SK-N-SH (cell line): ENCODE data around the gene TUBA8.
"Not testable (repeated sequence)": the region's sequence is repeated elsewhere in the genome, so short reads cannot be mapped to it uniquely, and the experiment has no call there.

Experiments
- EP300 ChIP-seq, 2 experiments: IDR thresholded peaks; 2 replicates each; pipeline versions ENCODE4 v1.4.0 to v1.6.1; 2012; ENCODE audit warnings: borderline replicate concordance in 1 of 2, low read depth in 1 of 2, low read length in 1 of 2
- EZH2phosphoT487 ChIP-seq: fragments of 200-600 bp; sonication (generic); IDR thresholded peaks from 2 replicates; pipeline ENCODE4 v1.6.1; 2017; ENCODE audit warnings: low read depth, mixed run types, mild to moderate bottlenecking, antibody characterized with exemption, moderate library complexity, borderline replicate concordance
- GABPA ChIP-seq: IDR thresholded peaks from 2 replicates; pipeline ENCODE4 v1.4.0; 2012; ENCODE audit warnings: low read depth, mild to moderate bottlenecking
- MXI1 ChIP-seq: IDR thresholded peaks from 2 replicates; pipeline ENCODE4 v1.6.1; 2012; ENCODE audit warnings: mild to moderate bottlenecking, low read depth, low read length, improper control_type of control experiment
- RAD21 ChIP-seq: IDR thresholded peaks from 2 replicates; pipeline ENCODE4 v1.6.1; 2012; ENCODE audit warnings: mild to moderate bottlenecking, low read length
- RFX5 ChIP-seq: IDR thresholded peaks from 2 replicates; pipeline ENCODE4 v1.6.1; 2012; ENCODE audit warnings: mild to moderate bottlenecking, improper control_type of control experiment, low read length
- TAF1 ChIP-seq: IDR thresholded peaks from 2 replicates; pipeline ENCODE4 v1.6.1; 2012; ENCODE audit warnings: low read depth, mild to moderate bottlenecking, low read length, moderate library complexity, borderline replicate concordance
- YY1 ChIP-seq: IDR thresholded peaks from 2 replicates; pipeline ENCODE4 v1.4.0; 2012; ENCODE audit warnings: low read depth, mild to moderate bottlenecking
- TF ChIP-seq, protein P1 (sequence below): fragments of 200-600 bp; sonication (generic); IDR thresholded peaks from 2 replicates; pipeline ENCODE4 v1.6.1; 2017; ENCODE audit warnings: antibody characterized with exemption, mild to moderate bottlenecking, moderate library complexity
- TF ChIP-seq, protein P2 (sequence below): IDR thresholded peaks from 2 replicates; pipeline ENCODE4 v1.4.0; 2012; ENCODE audit warnings: low read depth, borderline replicate concordance
- TF ChIP-seq, protein P3 (sequence below): IDR thresholded peaks from 2 replicates; pipeline ENCODE4 v1.6.1; 2012; ENCODE audit warnings: mild to moderate bottlenecking, low read depth, low read length, moderate library complexity
- TF ChIP-seq, protein P4 (sequence below): fragments of 150-350 bp; IDR thresholded peaks from 2 replicates; pipeline ENCODE4 v1.6.1; 2017; ENCODE audit warnings: antibody characterized with exemption, low read length, low read depth, borderline replicate concordance
- TF ChIP-seq, protein P5 (sequence below): IDR thresholded peaks from 2 replicates; pipeline ENCODE4; 2012

DNA sequence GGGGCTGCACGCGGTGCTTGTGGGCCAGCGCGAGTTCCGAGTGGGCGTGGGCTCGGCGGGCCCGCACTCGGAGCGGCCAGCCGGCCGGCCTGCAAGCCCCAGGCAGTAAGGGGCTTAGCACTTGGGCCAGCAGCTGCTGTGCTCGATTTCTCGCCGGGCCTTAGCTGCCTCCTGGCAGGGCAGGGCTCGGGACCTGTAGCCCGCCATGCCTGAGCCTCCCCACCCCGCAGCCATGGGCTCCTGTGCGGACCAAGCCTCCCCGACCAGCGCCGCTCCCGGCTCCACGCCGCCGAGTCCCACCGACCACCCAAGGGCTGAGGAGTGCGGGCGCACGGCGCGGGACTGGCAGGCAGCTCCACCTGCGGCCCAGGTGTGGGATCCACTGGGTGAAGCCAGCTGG, 44.9 kb downstream of the TUBA8 start:
- not testable (repeated sequence) for TF ChIP-seq EP300 (IDR thresholded peaks at IDR 0.05; ENCODE audit: borderline replicate concordance in 1 of 2, low read depth in 1 of 2, low read length in 1 of 2); GABPA; MXI1; RAD21; YY1; RFX5; TAF1; EZH2phosphoT487
- TF ChIP-seq, protein P1, sequence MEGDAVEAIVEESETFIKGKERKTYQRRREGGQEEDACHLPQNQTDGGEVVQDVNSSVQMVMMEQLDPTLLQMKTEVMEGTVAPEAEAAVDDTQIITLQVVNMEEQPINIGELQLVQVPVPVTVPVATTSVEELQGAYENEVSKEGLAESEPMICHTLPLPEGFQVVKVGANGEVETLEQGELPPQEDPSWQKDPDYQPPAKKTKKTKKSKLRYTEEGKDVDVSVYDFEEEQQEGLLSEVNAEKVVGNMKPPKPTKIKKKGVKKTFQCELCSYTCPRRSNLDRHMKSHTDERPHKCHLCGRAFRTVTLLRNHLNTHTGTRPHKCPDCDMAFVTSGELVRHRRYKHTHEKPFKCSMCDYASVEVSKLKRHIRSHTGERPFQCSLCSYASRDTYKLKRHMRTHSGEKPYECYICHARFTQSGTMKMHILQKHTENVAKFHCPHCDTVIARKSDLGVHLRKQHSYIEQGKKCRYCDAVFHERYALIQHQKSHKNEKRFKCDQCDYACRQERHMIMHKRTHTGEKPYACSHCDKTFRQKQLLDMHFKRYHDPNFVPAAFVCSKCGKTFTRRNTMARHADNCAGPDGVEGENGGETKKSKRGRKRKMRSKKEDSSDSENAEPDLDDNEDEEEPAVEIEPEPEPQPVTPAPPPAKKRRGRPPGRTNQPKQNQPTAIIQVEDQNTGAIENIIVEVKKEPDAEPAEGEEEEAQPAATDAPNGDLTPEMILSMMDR = not testable (repeated sequence)
- TF ChIP-seq, protein P2, sequence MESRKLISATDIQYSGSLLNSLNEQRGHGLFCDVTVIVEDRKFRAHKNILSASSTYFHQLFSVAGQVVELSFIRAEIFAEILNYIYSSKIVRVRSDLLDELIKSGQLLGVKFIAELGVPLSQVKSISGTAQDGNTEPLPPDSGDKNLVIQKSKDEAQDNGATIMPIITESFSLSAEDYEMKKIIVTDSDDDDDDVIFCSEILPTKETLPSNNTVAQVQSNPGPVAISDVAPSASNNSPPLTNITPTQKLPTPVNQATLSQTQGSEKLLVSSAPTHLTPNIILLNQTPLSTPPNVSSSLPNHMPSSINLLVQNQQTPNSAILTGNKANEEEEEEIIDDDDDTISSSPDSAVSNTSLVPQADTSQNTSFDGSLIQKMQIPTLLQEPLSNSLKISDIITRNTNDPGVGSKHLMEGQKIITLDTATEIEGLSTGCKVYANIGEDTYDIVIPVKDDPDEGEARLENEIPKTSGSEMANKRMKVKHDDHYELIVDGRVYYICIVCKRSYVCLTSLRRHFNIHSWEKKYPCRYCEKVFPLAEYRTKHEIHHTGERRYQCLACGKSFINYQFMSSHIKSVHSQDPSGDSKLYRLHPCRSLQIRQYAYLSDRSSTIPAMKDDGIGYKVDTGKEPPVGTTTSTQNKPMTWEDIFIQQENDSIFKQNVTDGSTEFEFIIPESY = not testable (repeated sequence)
- TF ChIP-seq, protein P3, sequence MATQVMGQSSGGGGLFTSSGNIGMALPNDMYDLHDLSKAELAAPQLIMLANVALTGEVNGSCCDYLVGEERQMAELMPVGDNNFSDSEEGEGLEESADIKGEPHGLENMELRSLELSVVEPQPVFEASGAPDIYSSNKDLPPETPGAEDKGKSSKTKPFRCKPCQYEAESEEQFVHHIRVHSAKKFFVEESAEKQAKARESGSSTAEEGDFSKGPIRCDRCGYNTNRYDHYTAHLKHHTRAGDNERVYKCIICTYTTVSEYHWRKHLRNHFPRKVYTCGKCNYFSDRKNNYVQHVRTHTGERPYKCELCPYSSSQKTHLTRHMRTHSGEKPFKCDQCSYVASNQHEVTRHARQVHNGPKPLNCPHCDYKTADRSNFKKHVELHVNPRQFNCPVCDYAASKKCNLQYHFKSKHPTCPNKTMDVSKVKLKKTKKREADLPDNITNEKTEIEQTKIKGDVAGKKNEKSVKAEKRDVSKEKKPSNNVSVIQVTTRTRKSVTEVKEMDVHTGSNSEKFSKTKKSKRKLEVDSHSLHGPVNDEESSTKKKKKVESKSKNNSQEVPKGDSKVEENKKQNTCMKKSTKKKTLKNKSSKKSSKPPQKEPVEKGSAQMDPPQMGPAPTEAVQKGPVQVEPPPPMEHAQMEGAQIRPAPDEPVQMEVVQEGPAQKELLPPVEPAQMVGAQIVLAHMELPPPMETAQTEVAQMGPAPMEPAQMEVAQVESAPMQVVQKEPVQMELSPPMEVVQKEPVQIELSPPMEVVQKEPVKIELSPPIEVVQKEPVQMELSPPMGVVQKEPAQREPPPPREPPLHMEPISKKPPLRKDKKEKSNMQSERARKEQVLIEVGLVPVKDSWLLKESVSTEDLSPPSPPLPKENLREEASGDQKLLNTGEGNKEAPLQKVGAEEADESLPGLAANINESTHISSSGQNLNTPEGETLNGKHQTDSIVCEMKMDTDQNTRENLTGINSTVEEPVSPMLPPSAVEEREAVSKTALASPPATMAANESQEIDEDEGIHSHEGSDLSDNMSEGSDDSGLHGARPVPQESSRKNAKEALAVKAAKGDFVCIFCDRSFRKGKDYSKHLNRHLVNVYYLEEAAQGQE = not testable (repeated sequence)
- TF ChIP-seq, protein P4, sequence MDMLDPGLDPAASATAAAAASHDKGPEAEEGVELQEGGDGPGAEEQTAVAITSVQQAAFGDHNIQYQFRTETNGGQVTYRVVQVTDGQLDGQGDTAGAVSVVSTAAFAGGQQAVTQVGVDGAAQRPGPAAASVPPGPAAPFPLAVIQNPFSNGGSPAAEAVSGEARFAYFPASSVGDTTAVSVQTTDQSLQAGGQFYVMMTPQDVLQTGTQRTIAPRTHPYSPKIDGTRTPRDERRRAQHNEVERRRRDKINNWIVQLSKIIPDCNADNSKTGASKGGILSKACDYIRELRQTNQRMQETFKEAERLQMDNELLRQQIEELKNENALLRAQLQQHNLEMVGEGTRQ = not testable (repeated sequence)
- TF ChIP-seq, protein P5, sequence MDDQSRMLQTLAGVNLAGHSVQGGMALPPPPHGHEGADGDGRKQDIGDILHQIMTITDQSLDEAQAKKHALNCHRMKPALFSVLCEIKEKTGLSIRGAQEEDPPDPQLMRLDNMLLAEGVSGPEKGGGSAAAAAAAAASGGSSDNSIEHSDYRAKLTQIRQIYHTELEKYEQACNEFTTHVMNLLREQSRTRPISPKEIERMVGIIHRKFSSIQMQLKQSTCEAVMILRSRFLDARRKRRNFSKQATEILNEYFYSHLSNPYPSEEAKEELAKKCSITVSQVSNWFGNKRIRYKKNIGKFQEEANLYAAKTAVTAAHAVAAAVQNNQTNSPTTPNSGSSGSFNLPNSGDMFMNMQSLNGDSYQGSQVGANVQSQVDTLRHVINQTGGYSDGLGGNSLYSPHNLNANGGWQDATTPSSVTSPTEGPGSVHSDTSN = not testable (repeated sequence)
